HL-60 (cell line): ENCODE results near the gene BANF2.

Experiments used
- DNase-seq, 2 experiments: peaks; one replicate each; pipeline ENCODE4 v3.0.0-alpha.2; 2010 to 2020; ENCODE audit warnings: low read depth in 1 of 2, low spot score in 1 of 2
- H3K27ac ChIP-seq: fragments of 250-450 bp; sonication (Bioruptor Pico); replicated peaks from 2 replicates; pipeline ENCODE4 v1.5.1; 2020; ENCODE audit warnings: mild to moderate bottlenecking, moderate library complexity
- H3K27me3 ChIP-seq: fragments of 250-450 bp; sonication (Bioruptor Pico); 2 replicates; pipeline ENCODE4 v1.5.1; 2021; ENCODE audit warnings: mild to moderate bottlenecking, moderate library complexity; ENCODE audit not compliant: insufficient read depth, poor library complexity, severe bottlenecking
- H3K4me3 ChIP-seq: replicated peaks from 2 replicates; pipeline ENCODE4 v1.5.1; 2011; ENCODE audit warnings: mild to moderate bottlenecking, control low read depth, low read length; ENCODE audit not compliant: insufficient read depth
- GABPA ChIP-seq: IDR thresholded peaks from 2 replicates; pipeline ENCODE4 v1.6.1; 2012; ENCODE audit warnings: low read depth
- POLR2AphosphoS5 ChIP-seq: IDR thresholded peaks from 2 replicates; pipeline ENCODE4 v1.6.1; 2012; ENCODE audit warnings: low read depth
- SPI1 ChIP-seq: IDR thresholded peaks from 2 replicates; pipeline ENCODE4 v1.6.1; 2012; ENCODE audit warnings: low read depth, mild to moderate bottlenecking, borderline replicate concordance
- TF ChIP-seq, protein P1 (sequence below): IDR thresholded peaks from 2 replicates; pipeline ENCODE4 v1.6.1; 2012; ENCODE audit warnings: low read depth; ENCODE audit not compliant: insufficient replicate concordance
- TF ChIP-seq, protein P2 (sequence below): IDR thresholded peaks from one replicate; pipeline ENCODE4 v1.5.1; 2011; ENCODE audit warnings: low read length, control low read depth, inconsistent platforms; ENCODE audit not compliant: insufficient read depth

BANF2 gene

DNA sequence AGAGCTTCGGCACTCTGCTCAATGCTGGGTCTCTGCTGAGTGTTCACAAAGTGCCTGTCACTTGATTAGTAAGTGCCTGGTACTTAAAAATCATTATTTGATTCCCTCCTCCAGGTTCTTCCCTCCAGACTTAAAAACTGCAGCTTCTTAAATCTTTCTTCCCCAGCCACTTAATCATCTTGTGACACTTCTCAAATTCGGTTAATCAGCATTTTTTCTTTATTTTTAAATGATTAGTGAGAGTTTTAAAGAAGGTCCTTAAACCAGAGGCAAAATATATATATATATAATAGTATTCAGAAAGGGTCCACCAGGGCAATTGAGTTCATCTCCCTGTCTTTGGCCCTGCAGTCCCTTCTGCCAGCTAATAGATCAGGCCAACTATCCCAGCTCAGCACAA lies 8.0 kb upstream of the BANF2 start:
- H3K4me3 ChIP-seq = no peak overlapping the region
- TF ChIP-seq, protein P1, sequence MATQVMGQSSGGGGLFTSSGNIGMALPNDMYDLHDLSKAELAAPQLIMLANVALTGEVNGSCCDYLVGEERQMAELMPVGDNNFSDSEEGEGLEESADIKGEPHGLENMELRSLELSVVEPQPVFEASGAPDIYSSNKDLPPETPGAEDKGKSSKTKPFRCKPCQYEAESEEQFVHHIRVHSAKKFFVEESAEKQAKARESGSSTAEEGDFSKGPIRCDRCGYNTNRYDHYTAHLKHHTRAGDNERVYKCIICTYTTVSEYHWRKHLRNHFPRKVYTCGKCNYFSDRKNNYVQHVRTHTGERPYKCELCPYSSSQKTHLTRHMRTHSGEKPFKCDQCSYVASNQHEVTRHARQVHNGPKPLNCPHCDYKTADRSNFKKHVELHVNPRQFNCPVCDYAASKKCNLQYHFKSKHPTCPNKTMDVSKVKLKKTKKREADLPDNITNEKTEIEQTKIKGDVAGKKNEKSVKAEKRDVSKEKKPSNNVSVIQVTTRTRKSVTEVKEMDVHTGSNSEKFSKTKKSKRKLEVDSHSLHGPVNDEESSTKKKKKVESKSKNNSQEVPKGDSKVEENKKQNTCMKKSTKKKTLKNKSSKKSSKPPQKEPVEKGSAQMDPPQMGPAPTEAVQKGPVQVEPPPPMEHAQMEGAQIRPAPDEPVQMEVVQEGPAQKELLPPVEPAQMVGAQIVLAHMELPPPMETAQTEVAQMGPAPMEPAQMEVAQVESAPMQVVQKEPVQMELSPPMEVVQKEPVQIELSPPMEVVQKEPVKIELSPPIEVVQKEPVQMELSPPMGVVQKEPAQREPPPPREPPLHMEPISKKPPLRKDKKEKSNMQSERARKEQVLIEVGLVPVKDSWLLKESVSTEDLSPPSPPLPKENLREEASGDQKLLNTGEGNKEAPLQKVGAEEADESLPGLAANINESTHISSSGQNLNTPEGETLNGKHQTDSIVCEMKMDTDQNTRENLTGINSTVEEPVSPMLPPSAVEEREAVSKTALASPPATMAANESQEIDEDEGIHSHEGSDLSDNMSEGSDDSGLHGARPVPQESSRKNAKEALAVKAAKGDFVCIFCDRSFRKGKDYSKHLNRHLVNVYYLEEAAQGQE = no peak
- TF ChIP-seq POLR2AphosphoS5 (no peak), SPI1 (no peak), GABPA (no peak)
- TF ChIP-seq, protein P2, sequence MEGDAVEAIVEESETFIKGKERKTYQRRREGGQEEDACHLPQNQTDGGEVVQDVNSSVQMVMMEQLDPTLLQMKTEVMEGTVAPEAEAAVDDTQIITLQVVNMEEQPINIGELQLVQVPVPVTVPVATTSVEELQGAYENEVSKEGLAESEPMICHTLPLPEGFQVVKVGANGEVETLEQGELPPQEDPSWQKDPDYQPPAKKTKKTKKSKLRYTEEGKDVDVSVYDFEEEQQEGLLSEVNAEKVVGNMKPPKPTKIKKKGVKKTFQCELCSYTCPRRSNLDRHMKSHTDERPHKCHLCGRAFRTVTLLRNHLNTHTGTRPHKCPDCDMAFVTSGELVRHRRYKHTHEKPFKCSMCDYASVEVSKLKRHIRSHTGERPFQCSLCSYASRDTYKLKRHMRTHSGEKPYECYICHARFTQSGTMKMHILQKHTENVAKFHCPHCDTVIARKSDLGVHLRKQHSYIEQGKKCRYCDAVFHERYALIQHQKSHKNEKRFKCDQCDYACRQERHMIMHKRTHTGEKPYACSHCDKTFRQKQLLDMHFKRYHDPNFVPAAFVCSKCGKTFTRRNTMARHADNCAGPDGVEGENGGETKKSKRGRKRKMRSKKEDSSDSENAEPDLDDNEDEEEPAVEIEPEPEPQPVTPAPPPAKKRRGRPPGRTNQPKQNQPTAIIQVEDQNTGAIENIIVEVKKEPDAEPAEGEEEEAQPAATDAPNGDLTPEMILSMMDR = no peak
- no peak for DNase-seq

DNA sequence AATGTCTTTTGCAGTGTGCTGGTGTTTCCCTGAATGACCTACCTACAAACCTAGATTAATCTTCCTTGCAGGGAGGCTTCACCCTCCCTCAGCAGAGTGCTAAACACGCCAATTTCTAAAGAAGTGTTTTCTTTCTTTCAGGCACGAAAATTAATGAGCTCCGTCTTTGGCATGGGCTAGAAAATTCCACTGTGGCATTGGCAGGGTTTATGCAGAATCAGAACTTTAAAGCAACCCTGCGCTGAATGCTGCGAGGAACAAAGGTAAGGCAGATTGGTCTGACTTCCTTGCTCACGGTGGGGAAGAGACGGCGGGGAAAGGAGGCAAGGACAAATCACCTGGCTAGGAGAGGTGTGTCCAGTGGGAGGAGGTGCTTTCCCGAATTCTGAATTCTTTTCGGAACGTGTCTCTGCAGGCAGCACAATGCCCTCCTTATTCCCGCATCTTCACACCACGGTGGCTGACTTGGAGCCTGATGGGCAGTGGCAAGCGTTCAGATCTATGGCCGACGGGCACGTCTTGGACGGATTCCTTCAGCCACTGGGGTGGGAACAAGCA lies 6.2 kb upstream of the BANF2 start:
- no peaks in the 10 kb centered on the region for H3K27me3 ChIP-seq
- DNase-seq = no peak
- H3K4me3 ChIP-seq = no peak overlapping the region
- H3K27ac ChIP-seq = no peak overlapping the region
- TF ChIP-seq GABPA (no peak), SPI1 (no peak)

More for the DNA sequence above, 8.0 kb upstream of the BANF2 start:
- no peak overlapping the region for H3K27ac ChIP-seq
- H3K27me3 ChIP-seq = no peaks in the 10 kb centered on the region

DNA sequence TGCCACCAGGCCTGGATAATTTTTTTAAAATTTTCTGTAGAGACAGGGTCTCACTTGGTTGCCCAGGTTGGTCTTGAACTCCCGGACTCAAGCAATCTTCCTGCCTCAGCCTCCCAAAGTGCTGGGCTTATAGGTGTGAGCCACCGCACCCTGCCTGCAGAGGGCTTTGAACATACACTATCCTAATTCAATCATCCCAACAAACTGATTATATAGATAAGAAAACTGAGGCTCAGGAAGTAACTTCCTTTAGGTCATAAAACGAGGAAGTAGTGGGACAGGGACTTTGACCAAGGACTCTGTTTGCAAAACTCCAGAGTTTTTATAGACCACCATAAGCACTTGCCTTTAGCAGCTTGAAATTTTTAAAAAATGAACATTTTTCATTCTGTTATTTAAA lies 5.0 kb upstream of the BANF2 start:
- Histone ChIP-seq H3K27me3 (no peaks in the 10 kb centered on the region), H3K4me3 (no peak overlapping the region), H3K27ac (no peak overlapping the region)
- no peak for DNase-seq
- TF ChIP-seq, protein P1 = no peak
- TF ChIP-seq, protein P2 = no peak
- no peak for TF ChIP-seq POLR2AphosphoS5
- TF ChIP-seq SPI1 = no peak
- TF ChIP-seq GABPA = no peak

DNA sequence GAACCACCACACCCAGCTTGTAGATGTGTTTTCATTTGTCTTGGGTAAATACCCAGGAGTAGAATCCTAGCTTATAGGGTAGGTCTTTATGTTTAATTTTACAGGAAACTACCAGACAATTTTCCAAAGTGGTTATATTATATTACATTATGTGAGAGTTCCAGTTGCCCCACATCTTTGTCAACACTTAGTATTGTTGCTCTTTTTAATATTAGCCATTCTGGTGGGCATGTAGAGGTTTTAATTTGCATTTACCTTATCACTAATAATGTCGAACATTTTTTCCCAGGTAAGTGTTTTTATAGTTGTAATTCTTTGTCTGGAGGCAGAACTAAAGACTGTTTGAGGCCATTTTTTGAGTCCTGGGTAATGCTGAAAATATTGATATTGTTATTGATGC lies 3.5 kb upstream of the BANF2 start:
- DNase-seq = no peak
- TF ChIP-seq, protein P1 = no peak
- TF ChIP-seq, protein P2 = no peak
- no peak for TF ChIP-seq POLR2AphosphoS5
- TF ChIP-seq SPI1 = no peak
- no peak for TF ChIP-seq GABPA
- no peaks in the 10 kb centered on the region for H3K27me3 ChIP-seq
- H3K27ac ChIP-seq = no peak overlapping the region
- H3K4me3 ChIP-seq = no peak overlapping the region
